ENCODE measurements around the gene PCBP2. TPM values are rescaled to one million over a fixed set of nuclear protein-coding genes. Genes with fewer than 3 reads are reported as not detected.

Gene PCBP2
- total RNA-seq, 1 donor from 2014 or later = 1,351 TPM

DNA sequence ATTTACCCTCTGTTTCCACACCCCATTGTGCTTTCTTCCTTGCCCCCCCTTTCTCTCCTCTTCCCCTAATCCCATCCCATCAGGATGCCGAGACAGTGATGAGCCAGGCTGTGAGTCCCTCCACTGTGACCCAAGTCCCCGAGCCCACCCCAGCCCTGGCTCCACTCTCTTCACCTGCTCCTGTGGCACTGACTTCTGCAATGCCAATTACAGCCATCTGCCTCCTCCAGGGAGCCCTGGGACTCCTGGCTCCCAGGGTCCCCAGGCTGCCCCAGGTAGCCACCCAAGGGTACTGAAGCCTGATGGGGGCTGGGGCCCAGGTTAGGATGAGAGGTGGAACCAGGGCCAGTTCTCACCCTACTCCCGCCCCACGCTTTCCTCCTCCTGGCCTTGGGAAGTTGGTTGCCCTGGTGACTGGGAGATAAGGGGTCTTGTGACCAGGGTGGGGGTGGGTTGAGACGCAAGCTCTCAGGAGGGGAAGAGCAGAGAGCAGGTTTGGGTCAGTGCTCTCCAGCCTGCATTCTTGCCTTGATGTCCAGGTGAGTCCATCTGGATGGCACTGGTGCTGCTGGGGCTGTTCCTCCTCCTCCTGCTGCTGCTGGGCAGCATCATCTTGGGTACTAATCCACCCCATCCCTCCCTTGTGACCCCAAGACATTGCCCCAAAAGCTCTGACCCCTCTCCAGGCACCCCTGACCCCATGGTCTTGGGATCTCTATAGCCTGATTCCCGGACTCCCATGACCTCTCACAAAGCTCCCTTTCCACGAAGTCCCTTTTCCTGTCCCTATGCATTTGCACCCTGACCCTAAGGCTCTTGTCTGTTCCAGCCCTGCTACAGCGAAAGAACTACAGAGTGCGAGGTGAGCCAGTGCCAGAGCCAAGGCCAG, 27.0 kb upstream of the PCBP2 start:
- H3K4me3 Mint-ChIP-seq = no peak overlapping the region
- DNase-seq (ENCODE audit: low read depth, low spot score) = no peak

DNA sequence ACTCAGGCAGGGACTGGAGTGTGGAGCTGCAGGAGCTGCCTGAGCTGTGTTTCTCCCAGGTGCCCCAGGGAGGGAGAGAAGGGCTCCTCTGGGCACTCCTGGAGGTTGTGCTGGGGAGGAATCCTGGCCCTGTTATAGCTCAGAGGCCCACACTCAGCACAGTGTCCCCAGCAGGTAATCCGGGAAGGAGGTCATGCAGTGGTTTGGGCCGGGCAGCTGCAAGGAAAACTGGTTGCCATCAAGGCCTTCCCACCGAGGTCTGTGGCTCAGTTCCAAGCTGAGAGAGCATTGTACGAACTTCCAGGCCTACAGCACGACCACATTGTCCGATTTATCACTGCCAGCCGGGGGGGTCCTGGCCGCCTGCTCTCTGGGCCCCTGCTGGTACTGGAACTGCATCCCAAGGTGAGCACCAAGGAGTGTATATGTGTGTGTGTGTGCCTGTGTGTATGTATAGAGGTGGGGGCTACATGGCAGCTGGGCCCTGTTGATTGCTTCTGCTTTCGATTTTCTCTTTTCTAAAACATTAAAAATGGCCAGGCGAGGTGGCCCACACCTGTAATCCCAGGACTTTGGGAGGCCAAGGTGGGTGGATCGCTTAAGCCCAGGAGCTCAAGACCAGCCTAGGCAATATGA, 26.3 kb upstream of the PCBP2 start:
- no peaks in the 10 kb centered on the region for H3K36me3 Mint-ChIP-seq (ENCODE audit: low read depth)
- no peaks in the 10 kb centered on the region for H3K27me3 Mint-ChIP-seq (ENCODE audit: low read depth)
- no peaks in the 10 kb centered on the region for H3K9me3 Mint-ChIP-seq
- H3K27ac Mint-ChIP-seq (ENCODE audit: unreplicated experiment) = no peak overlapping the region
- peaks cover 6% of the 10 kb centered on the region for H3K4me1 Mint-ChIP-seq
- no peak for DNase-seq (ENCODE audit: low read depth, low spot score)
- TF ChIP-seq, protein P1, sequence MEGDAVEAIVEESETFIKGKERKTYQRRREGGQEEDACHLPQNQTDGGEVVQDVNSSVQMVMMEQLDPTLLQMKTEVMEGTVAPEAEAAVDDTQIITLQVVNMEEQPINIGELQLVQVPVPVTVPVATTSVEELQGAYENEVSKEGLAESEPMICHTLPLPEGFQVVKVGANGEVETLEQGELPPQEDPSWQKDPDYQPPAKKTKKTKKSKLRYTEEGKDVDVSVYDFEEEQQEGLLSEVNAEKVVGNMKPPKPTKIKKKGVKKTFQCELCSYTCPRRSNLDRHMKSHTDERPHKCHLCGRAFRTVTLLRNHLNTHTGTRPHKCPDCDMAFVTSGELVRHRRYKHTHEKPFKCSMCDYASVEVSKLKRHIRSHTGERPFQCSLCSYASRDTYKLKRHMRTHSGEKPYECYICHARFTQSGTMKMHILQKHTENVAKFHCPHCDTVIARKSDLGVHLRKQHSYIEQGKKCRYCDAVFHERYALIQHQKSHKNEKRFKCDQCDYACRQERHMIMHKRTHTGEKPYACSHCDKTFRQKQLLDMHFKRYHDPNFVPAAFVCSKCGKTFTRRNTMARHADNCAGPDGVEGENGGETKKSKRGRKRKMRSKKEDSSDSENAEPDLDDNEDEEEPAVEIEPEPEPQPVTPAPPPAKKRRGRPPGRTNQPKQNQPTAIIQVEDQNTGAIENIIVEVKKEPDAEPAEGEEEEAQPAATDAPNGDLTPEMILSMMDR (conservative IDR thresholded peaks at IDR 0.05) = no peak
- no peak overlapping the region for H3K4me3 Mint-ChIP-seq

More for the DNA sequence above, 27.0 kb upstream of the PCBP2 start:
- TF ChIP-seq, protein P1 (conservative IDR thresholded peaks at IDR 0.05) = no peak
- no peak overlapping the region for H3K27ac Mint-ChIP-seq (ENCODE audit: unreplicated experiment)
- H3K27me3 Mint-ChIP-seq (ENCODE audit: low read depth) = no peaks in the 10 kb centered on the region
- no peaks in the 10 kb centered on the region for H3K9me3 Mint-ChIP-seq
- peaks cover 6% of the 10 kb centered on the region for H3K4me1 Mint-ChIP-seq
- no peaks in the 10 kb centered on the region for H3K36me3 Mint-ChIP-seq (ENCODE audit: low read depth)

DNA sequence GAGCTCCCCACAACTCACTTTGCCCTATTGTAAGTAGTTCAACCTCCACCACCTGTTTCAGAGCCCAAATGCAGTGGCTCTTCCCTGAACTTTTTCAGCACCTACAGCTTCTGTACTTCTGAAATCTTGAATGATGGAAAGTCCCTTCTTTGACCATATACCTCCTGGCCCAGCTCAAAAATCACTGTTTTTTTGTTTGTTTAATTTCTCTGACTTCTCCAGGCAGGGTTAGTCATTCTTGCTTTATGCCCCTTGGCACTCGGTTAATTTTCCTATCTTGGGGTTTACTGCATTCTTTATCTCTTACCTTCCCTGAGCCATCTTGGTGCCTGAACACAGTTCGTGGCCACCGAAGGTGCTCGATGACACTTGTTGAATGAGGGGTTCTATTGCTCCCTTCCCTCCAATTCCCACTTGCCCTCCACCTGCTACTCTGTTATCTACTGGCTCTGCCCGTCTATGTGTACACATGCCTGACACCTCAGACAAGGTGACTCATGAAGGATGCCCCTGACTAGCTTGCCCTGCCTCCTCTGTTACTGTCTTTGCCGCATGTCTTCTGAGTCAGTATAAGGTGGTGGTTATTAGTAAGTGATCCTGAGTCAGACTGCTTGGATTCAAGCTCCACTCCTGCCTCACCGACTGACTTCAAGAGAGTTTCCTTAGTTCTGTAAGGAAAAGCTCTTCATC, 23.9 kb upstream of the PCBP2 start:
- no peak for DNase-seq (ENCODE audit: low read depth, low spot score)
- TF ChIP-seq, protein P1 (conservative IDR thresholded peaks at IDR 0.05) = no peak
- Mint-ChIP-seq H3K27me3 (ENCODE audit: low read depth) (no peaks in the 10 kb centered on the region), H3K27ac (ENCODE audit: unreplicated experiment) (peak overlapping the region; percentile 32), H3K4me1 (no peaks in the 10 kb centered on the region), H3K9me3 (no peaks in the 10 kb centered on the region), H3K4me3 (no peak overlapping the region), H3K36me3 (ENCODE audit: low read depth) (no peaks in the 10 kb centered on the region)

DNA sequence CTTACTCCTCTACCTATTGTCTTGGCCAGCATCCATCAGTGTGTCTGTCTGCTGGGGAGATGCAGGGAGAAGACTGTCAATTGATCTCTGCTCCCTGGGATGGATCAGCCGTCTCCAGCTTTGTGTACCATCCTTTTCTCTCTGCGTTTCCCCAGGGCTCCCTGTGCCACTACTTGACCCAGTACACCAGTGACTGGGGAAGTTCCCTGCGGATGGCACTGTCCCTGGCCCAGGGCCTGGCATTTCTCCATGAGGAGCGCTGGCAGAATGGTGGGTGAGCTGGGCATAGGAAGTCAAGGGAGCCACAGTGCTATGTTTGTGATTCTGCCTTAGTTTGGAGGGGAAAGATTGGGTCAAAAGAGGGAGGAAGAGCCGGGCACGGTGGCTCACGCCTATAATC, 23.2 kb upstream of the PCBP2 start:
- no peak for DNase-seq (ENCODE audit: low read depth, low spot score)
- Mint-ChIP-seq H3K27me3 (ENCODE audit: low read depth) (no peaks in the 10 kb centered on the region), H3K4me1 (no peaks in the 10 kb centered on the region), H3K4me3 (no peak overlapping the region), H3K36me3 (ENCODE audit: low read depth) (no peaks in the 10 kb centered on the region), H3K9me3 (no peaks in the 10 kb centered on the region), H3K27ac (ENCODE audit: unreplicated experiment) (no peak overlapping the region)
- TF ChIP-seq, protein P1 (conservative IDR thresholded peaks at IDR 0.05) = no peak

DNA sequence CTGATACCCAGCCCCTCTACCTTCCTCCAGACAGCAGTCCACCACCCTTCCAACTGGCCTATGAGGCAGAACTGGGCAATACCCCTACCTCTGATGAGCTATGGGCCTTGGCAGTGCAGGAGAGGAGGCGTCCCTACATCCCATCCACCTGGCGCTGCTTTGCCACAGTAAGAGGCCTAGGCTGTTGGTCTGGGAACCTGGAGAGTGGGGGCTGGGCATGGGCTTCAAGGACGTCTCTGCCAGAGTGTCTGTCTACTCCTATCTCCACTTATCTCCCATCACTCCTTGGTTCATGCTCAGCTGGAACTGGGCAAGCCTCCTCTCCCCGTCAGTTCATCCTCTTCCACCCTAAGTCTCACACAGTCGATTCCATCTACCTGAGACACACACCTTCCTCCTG, 21.8 kb upstream of the PCBP2 start:
- DNase-seq (ENCODE audit: low read depth, low spot score) = no peak
- H3K9me3 Mint-ChIP-seq = no peaks in the 10 kb centered on the region
- no peak overlapping the region for H3K27ac Mint-ChIP-seq (ENCODE audit: unreplicated experiment)
- no peaks in the 10 kb centered on the region for H3K4me1 Mint-ChIP-seq
- H3K4me3 Mint-ChIP-seq = no peak overlapping the region
- TF ChIP-seq, protein P1 (conservative IDR thresholded peaks at IDR 0.05) = no peak
- H3K36me3 Mint-ChIP-seq (ENCODE audit: low read depth) = no peaks in the 10 kb centered on the region
- H3K27me3 Mint-ChIP-seq (ENCODE audit: low read depth) = no peaks in the 10 kb centered on the region
